ENCODE measurements around the gene POT1. TPM values are rescaled to one million over a fixed set of nuclear protein-coding genes. Genes with fewer than 3 reads are reported as not detected.

Gene POT1
- total and polyA plus RNA-seq, 2 donors (not counting 3 experiments of a cell fraction or from before 2014, with no cell fraction given) = 11.1 to 22.4 TPM

DNA sequence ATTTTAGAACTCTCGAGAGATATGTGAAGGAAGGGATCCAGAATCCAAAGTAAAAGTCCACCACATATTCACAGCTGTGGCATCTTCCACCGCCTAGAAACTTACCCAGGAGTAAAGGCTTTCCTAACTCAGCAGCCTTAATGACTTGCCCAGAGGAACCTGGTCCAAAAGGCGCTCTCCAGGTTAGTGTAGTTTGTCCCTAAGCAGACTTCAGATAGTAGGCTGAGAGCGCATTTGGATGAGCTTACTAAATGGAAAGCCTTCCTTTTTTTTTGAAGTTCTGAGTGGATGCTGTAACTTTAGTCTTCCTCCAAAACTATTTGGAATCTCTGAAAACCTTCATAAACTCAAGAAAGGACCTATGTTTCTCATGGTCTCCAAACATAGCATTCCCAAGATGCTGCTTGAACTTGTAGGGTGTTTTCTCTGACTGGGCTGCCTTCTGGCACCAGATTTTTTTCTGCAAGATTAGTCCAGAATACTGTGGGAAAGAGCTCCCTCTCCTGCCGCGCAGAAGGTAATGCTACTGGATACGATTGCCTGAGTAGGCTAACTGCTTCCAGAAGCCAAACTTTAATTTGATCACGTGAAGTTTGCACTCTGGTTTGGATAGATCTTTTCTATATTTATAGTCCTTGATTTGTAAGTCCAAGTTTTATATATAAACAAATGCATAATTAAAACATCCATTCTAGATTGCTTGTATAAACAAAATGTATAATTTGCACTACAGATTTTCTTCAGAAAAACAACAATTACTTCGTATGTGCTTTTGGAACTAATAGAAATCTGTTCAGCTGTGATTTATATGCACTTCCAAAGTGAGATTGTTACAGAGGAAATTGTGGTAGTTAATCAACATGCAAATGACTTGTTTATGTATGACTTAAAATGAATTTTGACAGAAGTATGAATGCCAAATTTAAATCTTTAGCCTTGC, 144.5 kb downstream of the POT1 start:
- dilution Hi-C loops (cut with MboI; ENCODE audit: extremely low pct_ligation_motif_present, low sequenced_read_pairs) = no loop called here
- Histone ChIP-seq H3K4me3 (replicated peaks in 1 of 3; ENCODE audit: insufficient read depth in 1 of 3, low read depth in 1 of 3, low read length in 3 of 3) (no peak overlapping the region), H3K9me1 (replicated peaks; ENCODE audit: control insufficient read depth, extremely low read depth, insufficient read depth, low read length) (no peaks in the 10 kb centered on the region), H3K36me3 (ENCODE audit: control insufficient read depth in 2 of 2, extremely low read depth in 1 of 2, insufficient read depth in 2 of 2, low read length in 2 of 2) (no peaks in the 10 kb centered on the region), H4K20me1 (replicated peaks; ENCODE audit: control insufficient read depth, extremely low read depth, insufficient read depth, low read length) (no peaks in the 10 kb centered on the region), H2AFZ (ENCODE audit: low read depth, low read length) (no peak overlapping the region), H3K27me3 (ENCODE audit: control insufficient read depth in 2 of 2, insufficient read depth in 2 of 2, low read length in 2 of 2) (peaks cover 0 to 4% of the 10 kb centered on the region in 2 experiments), H3K9me3 (replicated peaks; ENCODE audit: control insufficient read depth, insufficient read depth, low read length) (no peaks in the 10 kb centered on the region), H3K27ac (ENCODE audit: insufficient read depth, low read depth, low read length) (no peak overlapping the region), H3K9ac (replicated peaks; ENCODE audit: extremely low read depth, insufficient read depth, low read length) (no peak overlapping the region), H3K4me2 (ENCODE audit: insufficient read depth, low read length) (no peak overlapping the region), H3K4me1 (ENCODE audit: control insufficient read depth, extremely low read depth, insufficient read depth, low read length) (peaks cover 14% of the 10 kb centered on the region), H3K79me2 (ENCODE audit: control insufficient read depth, insufficient read depth, low read length) (no peaks in the 10 kb centered on the region)
- BruUV-seq (replicated peaks) = no TSS peak
- TF ChIP-seq, protein P1, sequence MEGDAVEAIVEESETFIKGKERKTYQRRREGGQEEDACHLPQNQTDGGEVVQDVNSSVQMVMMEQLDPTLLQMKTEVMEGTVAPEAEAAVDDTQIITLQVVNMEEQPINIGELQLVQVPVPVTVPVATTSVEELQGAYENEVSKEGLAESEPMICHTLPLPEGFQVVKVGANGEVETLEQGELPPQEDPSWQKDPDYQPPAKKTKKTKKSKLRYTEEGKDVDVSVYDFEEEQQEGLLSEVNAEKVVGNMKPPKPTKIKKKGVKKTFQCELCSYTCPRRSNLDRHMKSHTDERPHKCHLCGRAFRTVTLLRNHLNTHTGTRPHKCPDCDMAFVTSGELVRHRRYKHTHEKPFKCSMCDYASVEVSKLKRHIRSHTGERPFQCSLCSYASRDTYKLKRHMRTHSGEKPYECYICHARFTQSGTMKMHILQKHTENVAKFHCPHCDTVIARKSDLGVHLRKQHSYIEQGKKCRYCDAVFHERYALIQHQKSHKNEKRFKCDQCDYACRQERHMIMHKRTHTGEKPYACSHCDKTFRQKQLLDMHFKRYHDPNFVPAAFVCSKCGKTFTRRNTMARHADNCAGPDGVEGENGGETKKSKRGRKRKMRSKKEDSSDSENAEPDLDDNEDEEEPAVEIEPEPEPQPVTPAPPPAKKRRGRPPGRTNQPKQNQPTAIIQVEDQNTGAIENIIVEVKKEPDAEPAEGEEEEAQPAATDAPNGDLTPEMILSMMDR (IDR thresholded peaks at IDR 0.05; ENCODE audit: extremely low read depth in 1 of 2, insufficient read depth in 1 of 2, low read depth in 1 of 2, low read length in 2 of 2) = peak; percentile 77 to 84
- TF ChIP-seq JUN (IDR thresholded peaks at IDR 0.05; ENCODE audit: borderline replicate concordance, insufficient read depth, insufficient read length, low read depth) = no peak
- TF ChIP-seq, protein P2, sequence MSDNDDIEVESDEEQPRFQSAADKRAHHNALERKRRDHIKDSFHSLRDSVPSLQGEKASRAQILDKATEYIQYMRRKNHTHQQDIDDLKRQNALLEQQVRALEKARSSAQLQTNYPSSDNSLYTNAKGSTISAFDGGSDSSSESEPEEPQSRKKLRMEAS (IDR thresholded peaks at IDR 0.05; ENCODE audit: insufficient read depth, insufficient read length) = no peak
- intact Hi-C loops (cut with micrococcal nuclease) = loop anchor here (1.0 to 5.0 kb wide), 9 partner anchors 19 to 988 kb away; partner anchors contain the start of gene TMEM229A
- ChIA-PET POLR2A (interaction anchor here (0.6 kb wide), 1 partner anchor 210 kb away, joined by 5 read pairs; no protein-coding TSS in a partner anchor), CTCF (interaction anchor here (0.6 to 7.9 kb wide), 46 partner anchors 9 to 1204 kb away, joined by 3 to 217 read pairs (median 3); partner anchors contain the start of gene GPR37)
- DNase-seq (ENCODE audit: low read depth, low spot score) (peak; percentile 76), FAIRE-seq (peak; percentile 83)
